RCC 7860 (cell line): ENCODE measurements around the gene HELT.

Experiments
- DNase-seq: peaks from one replicate; pipeline ENCODE4 v3.0.0-alpha.2; 2015; ENCODE audit warnings: low spot score
- FAIRE-seq: peaks from 2 replicates; lab custom pipeline; 2012; peaks lifted over from hg19 to GRCh38; lab: Jason Lieb, UNC

HELT gene

DNA sequence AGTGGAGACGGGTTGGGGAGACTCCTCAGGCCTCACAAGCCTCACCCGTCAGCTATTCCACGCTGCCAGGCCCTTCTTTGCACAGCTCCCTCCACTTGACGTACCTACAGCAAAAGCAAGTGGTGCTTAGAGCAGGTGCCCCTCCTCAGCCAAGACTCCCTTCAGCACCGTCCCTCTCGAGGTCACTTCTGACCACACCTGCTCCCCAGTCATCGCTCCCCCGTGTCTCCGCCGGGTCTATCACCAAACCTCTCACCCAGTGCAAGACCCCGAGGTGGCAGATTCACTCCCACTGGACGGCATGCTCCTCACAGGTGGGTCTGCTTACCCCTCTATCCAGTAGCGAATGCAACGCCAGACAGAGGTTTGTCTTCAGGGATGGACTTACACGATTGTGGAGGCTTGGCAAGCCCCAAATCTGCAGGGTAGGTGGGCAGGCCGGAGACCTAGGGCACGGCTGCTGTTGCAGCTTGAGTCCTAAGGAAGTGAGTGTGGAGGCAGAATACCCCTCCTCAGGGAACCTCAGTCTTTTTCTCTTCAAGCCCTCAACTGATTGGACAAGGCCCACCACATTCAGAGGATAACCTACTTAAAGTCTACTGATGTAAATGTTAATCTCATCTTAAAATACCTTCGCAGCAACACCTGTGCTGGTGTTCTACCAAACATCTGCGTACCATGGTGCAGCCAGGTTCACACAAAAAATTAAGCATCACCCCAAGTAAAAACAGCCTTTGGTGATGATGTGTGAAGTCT, 14.5 kb upstream of the HELT start:
- DNase-seq = no peak
- no peak for FAIRE-seq

DNA sequence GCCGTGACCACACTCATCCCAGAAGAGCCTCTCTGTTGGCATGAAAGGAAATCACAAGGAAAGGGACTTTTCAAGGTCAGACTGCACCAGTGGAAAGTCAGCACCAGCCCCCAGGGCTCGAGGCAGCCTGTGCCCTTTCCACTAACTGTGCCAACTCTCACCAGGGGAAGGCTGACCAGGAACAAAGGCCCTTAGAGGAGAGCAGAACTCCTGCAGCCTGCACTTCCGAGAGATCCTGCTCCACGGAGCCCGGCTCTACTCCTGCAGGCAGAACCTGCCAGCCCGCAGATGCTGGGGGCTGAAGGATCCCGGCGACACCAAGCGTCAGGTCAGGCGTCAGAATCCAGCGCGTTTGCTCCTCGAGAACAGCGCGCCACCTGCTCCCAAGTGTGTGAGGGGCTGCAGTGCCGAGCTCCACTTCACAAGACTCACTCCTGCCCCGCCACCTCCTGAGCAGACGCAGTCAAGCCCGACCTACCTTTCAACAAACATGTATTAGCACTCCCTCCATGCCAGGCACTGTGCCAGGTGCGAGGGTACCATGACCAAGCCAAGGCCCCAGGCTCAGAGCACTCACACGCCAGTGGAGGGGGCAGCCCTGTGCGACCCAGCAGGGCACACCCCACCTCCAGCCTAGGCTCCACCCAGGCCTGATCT, 13.6 kb upstream of the HELT start:
- no peak for DNase-seq
- FAIRE-seq = no peak

- no peak for FAIRE-seq
These were observed 13.0 kb upstream of the HELT start for GRCh38 chr4:185005219-185005819.

GRCh38 chr4:185011408-185011807, 6.9 kb upstream of the HELT start:
- FAIRE-seq (no peak), DNase-seq (no peak)

More at GRCh38 chr4:185005219-185005819, 13.0 kb upstream of the HELT start:
- peak; percentile 4 for DNase-seq

- DNase-seq = no peak
- FAIRE-seq = no peak
These were observed 4.7 kb upstream of the HELT start for GRCh38 chr4:185013417-185014125.

GRCh38 chr4:185015108-185015507, 3.2 kb upstream of the HELT start:
- no peak for FAIRE-seq

GRCh38 chr4:185016101-185016940, 2.0 kb upstream of the HELT start:
- no peak for FAIRE-seq
- no peak for DNase-seq

More at GRCh38 chr4:185015108-185015507, 3.2 kb upstream of the HELT start:
- no peak for DNase-seq

DNA sequence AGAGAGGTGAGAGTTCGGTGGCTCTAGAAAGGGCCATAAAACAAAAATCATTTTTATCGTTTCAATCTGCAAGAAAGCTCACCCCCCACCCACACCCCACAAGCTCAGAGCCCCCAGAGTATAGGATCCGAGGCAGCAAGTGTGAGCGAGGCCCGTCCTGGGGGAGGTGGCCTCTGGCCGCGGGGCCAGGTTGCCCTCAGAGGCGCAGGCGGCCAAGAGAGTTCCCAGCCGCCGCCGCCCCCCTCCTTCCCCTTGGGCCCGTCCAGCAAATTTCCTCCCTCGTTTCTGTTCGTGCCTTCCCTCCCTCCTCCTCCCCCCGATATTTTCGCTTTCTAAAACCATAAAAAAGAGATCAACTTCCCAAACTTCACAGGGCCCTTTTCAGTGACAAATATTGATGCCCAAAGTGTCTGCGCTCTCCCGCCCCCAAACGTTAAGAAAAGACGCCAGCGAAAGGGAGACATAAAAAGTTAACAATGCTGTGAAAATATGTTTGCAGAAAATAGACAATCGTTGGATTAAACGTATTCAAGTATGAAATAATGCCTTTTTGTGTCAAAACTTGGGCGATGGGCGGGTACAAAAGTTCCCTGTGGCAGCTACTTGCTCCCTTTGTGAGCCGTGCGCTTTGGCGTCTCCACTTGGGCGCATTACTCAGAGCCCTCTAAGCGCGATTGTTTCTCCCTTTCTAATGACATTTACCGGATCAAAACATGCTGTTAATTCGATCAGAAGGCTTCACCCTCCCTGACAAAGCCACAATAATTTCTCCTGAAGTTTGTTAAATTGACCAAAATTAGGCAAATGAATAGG, 1.1 kb upstream of the HELT start:
- no peak for FAIRE-seq

DNA sequence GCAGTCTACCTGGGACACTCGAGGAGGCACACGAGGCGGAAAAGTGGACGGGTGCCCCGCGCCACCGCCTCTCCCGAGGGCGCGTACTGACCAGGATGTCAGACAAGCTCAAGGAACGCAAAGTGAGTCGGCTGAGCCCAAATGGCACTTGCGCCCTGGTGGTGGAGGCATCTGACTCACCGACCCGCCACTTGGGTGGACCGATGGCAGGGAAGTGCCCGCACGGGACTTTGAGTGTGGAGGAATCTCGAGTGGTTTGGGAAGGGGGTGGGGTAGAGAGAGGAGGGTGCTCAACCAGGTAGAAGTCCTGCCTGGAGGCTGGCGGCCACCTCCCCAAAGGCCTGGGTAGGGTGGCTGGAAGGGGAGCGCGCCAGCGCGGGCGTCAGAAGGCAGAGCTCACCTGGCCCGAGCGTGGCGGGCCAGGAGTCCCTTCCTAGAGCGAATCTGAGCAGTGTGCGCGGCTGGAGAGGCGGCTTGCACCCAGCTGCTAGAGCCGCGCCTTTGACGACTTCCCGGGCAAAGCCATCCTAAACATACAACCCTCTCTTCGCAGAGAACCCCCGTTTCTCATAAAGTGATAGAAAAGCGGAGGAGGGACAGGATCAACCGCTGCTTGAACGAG, 655 bp downstream of the HELT start:
- DNase-seq (no peak), FAIRE-seq (no peak)

More for the DNA sequence above, 1.1 kb upstream of the HELT start:
- DNase-seq = no peak

DNA sequence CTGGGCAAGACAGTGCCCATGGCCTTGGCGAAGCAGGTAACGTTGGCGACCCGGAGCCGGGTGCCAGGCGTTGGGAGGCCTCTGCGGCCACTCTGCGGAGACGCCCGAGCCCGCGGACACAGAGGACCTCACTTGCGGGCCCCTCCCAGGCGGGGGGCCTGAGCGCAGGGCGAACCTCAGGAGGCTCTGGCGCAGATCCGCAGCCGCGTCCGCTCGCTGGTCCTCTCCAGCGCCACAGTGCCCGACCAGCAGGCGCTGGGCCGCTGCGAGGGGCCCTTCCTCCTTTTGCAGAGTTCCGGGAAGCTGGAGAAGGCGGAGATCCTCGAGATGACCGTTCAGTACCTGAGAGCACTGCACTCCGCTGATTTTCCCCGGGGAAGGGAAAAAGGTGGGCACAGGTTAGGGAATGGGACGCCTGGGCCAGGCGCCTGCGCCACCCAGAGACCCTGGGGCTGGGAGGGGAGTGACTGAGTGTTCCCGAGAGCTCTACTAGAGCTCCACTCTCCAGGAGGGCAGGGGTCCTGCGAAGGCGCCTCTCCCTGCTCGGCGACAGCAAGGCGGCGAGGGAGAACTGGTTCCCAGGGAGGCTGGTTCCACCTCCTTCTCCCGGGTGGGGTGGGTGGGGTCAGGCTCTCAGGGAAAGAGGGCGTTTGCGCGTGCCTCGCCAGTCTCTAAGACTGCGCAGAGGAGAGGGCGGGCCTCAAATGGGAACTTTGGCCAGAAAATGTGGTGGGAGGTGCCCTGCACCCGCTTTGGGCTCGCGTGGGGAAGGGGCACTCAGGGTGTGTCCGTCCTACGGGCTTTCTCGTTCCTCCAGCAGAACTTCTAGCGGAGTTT, 1.4 kb downstream of the HELT start:
- FAIRE-seq = no peak
- DNase-seq = no peak

DNA sequence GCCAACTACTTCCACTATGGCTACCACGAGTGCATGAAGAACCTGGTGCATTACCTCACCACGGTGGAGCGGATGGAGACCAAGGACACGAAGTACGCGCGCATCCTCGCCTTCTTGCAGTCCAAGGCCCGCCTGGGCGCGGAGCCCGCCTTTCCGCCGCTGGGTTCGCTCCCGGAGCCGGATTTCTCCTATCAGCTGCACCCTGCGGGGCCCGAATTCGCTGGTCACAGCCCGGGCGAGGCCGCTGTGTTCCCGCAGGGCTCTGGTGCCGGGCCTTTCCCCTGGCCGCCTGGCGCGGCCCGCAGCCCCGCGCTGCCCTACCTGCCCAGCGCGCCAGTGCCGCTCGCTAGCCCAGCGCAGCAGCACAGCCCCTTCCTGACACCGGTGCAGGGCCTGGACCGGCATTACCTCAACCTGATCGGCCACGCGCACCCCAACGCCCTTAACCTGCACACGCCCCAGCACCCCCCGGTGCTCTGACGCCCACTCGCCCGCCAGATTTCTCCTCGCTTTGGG, 2.1 kb downstream of the HELT start:
- DNase-seq (no peak), FAIRE-seq (no peak)

- FAIRE-seq = no peak
- no peak for DNase-seq
These were observed 2.8 kb downstream of the HELT start for GRCh38 chr4:185020863-185021761.

- no peak for DNase-seq
- no peak for FAIRE-seq
These were observed 5.2 kb downstream of the HELT start for GRCh38 chr4:185023471-185023870.

DNA sequence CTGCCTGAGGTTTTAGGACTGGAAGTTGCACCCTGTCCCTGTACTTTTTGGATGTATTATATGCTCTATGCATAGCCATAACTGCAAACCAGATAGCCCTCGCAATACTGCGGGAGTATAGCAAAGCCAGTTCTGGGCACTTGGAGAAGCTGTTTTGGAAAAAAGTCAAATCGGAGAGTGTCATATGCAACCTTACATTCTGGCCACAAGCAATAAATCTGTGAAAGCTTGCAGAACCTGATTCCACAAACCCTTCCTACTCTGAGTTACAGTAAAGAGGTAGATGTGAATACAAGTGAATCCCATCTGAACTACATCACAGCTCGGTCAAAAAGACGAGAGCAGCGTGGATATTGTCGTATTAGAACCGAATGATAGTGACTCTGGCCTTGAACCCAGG, 10.3 kb downstream of the HELT start:
- FAIRE-seq = no peak
- DNase-seq = no peak

DNA sequence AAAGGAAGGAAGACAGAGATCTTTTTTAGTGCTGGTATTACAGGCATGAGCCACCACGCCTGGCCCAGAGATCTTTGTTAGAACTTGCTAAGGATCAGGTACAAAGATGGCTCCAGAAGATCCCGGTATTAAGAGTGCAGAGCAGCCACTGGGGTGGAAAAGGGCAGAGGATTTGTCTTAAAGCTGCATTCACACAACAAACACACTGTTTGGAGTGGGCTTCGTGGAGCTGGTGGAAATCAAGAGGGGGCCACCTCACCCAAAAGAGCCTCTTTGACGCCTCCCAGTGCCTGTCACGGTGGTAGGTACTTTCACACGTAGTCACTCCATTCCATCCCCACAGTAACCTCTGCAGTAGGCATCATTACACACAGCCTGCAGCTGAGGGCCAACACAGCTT, 13.3 kb downstream of the HELT start:
- DNase-seq = no peak
- FAIRE-seq = no peak

DNA sequence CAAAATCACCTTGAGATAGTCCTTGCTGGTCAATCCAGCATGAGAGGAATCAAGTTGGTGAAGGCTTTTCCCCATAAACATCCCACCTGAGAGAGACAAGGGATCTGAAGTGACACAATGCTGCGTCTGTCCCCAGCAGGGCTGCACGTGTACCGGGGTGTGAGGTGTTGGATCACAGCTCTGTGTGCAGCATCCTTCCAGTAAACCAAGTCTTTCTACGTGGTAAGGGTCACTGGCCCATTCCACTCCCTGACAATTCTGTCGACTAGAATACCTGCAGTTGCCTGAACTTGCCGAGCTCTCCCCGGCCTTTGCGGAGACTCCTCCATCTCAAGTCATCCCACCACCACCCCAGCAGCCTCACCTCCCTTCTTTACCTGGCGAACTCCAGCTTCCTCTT, 14.8 kb downstream of the HELT start:
- no peak for FAIRE-seq

GRCh38 chr4:185033950-185034349, 15.7 kb downstream of the HELT start:
- no peak for FAIRE-seq
- no peak for DNase-seq

More for the DNA sequence above, 14.8 kb downstream of the HELT start:
- no peak for DNase-seq
